NB4 (cell line): Measurements from ENCODE around the gene ADAM10.

ENCODE experiments used
- DNase-seq: peaks from one replicate; pipeline ENCODE4 v3.0.0; 2010; ENCODE audit warnings: low read depth
- H3K4me3 ChIP-seq: one replicate; pipeline ENCODE4 v1.5.1; 2011; ENCODE audit warnings: mild to moderate bottlenecking, low read depth, low read length, moderate library complexity
- MYC ChIP-seq: IDR thresholded peaks from 2 replicates; pipeline ENCODE4 v1.6.1; 2011; ENCODE audit warnings: low read depth, low read length
- POLR2A ChIP-seq: IDR thresholded peaks from 2 replicates; pipeline ENCODE4 v1.6.1; 2011; ENCODE audit warnings: mild to moderate bottlenecking; ENCODE audit not compliant: insufficient read length; ENCODE audit errors: extremely low read depth
- TF ChIP-seq, protein P1 (sequence below): IDR thresholded peaks from 2 replicates; pipeline ENCODE4 v1.6.1; 2011; ENCODE audit warnings: low read depth, low read length
- TF ChIP-seq, protein P2 (sequence below): IDR thresholded peaks from one replicate; pipeline ENCODE4 v1.5.1; 2012; ENCODE audit warnings: low read depth, low read length

ADAM10 gene

GRCh38 chr15:58576657-58577056 lies 172.8 kb downstream of the ADAM10 start:
- TF ChIP-seq, protein P1, sequence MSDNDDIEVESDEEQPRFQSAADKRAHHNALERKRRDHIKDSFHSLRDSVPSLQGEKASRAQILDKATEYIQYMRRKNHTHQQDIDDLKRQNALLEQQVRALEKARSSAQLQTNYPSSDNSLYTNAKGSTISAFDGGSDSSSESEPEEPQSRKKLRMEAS = no peak
- no peak for TF ChIP-seq MYC
- no peak overlapping the region for H3K4me3 ChIP-seq
- no peak for DNase-seq

DNA sequence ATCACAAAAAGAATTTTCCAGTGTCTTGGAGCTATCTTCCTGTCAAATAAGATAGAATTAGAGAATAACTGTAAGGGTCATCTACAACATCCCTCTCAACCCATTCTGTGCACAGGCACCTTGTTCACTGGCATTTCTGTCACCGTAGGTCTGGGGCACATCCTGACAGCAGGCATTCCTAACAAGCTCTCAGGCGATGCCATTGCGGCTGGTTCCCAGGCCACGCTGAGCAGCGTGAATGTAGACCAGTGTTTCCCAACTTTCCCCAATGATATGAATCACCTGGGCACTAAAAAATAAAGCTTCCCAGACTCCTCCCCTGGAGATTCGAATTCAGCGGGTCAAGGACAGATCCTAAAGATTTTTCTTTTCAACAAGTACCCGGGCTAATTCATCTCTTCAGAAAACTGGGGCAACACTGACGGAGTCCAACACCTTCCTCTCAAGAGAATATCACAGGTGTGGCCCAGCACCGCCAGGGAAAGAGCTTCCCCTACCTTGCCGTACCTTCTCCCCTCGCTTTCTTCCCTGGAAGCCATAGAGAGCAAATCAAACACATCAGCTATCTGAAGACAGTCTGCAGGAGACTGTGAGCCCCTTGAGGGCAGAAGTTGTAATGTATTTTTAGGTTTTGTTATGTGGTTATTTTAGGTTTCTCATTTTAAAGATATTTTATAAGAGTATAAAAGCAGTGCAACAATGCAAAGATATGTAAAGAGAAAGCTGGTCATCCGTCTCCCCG lies 174.3 kb downstream of the ADAM10 start:
- no peak for DNase-seq
- H3K4me3 ChIP-seq = no peak overlapping the region
- TF ChIP-seq POLR2A (no peak), MYC (no peak)
- TF ChIP-seq, protein P1 = no peak
- TF ChIP-seq, protein P2, sequence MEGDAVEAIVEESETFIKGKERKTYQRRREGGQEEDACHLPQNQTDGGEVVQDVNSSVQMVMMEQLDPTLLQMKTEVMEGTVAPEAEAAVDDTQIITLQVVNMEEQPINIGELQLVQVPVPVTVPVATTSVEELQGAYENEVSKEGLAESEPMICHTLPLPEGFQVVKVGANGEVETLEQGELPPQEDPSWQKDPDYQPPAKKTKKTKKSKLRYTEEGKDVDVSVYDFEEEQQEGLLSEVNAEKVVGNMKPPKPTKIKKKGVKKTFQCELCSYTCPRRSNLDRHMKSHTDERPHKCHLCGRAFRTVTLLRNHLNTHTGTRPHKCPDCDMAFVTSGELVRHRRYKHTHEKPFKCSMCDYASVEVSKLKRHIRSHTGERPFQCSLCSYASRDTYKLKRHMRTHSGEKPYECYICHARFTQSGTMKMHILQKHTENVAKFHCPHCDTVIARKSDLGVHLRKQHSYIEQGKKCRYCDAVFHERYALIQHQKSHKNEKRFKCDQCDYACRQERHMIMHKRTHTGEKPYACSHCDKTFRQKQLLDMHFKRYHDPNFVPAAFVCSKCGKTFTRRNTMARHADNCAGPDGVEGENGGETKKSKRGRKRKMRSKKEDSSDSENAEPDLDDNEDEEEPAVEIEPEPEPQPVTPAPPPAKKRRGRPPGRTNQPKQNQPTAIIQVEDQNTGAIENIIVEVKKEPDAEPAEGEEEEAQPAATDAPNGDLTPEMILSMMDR = no peak

GRCh38 chr15:58574631-58575030 lies 174.9 kb downstream of the ADAM10 start:
- DNase-seq = no peak
- no peak overlapping the region for H3K4me3 ChIP-seq
- TF ChIP-seq, protein P1 = no peak
- TF ChIP-seq, protein P2 = no peak
- TF ChIP-seq POLR2A (no peak), MYC (no peak)

GRCh38 chr15:58573270-58573669 lies 176.2 kb downstream of the ADAM10 start:
- TF ChIP-seq POLR2A (no peak), MYC (no peak)
- TF ChIP-seq, protein P2 = no peak
- TF ChIP-seq, protein P1 = no peak
- DNase-seq = no peak
- H3K4me3 ChIP-seq = no peak overlapping the region

GRCh38 chr15:58572521-58572920 lies 177.0 kb downstream of the ADAM10 start:
- DNase-seq = no peak
- TF ChIP-seq POLR2A (no peak), MYC (no peak)
- TF ChIP-seq, protein P1 = no peak
- TF ChIP-seq, protein P2 = no peak
- no peak overlapping the region for H3K4me3 ChIP-seq

DNA sequence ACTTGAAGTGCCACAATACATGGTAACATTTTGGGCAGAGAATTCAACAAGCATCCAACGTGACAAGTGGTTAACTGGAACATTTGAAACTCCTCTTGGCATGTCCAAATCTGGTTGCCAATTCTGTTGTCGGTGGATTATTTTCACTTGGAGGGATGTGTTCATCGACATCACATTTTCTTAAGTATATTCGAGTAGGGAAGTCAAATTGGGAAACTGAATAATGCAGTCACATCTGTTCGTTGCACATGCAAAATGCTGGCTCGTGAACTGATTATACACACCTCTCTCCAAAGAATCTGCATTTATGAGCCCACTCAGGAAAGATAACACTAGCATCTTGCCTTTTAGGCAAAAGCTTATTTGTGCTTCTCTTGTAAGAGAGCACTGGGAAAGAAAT lies 178.0 kb downstream of the ADAM10 start:
- DNase-seq = no peak
- TF ChIP-seq, protein P1 = no peak
- no peak overlapping the region for H3K4me3 ChIP-seq
